Pericardium fibroblast (primary cell): ENCODE results near the gene MLF2. TPM values are rescaled to one million over a fixed set of nuclear protein-coding genes. Genes with fewer than 3 reads are reported as not detected.

Source experiments
- total RNA-seq: library from RNA; depleted of rRNA; stranded (reverse); fragments of >200 nt; gene quantifications from 2 replicates; pipeline ENCODE4 v1.2.3, GENCODE V29; 2015

MLF2 gene
- 178 and 186 TPM in 2 replicates for total RNA-seq

GRCh38 chr12:6752921-6753771, at the start of gene MLF2:
Gene MLF2, minus strand, starts transcription at chr12:6753141. Its CDS starts 807 bp downstream, at chr12:6752334.

GRCh38 chr12:6788972-6789924, 36.3 kb upstream of the MLF2 start, which contains the start of gene CD4:
Gene CD4, plus strand, starts transcription at chr12:6789528. Its CDS starts 10,611 bp downstream, at chr12:6800139.

GRCh38 chr12:6772331-6772695, 19.4 kb upstream of the MLF2 start, which contains the start of gene LAG3:
Gene LAG3, plus strand, starts transcription at chr12:6772520. Its CDS starts 333 bp downstream, at chr12:6772853.

GRCh38 chr12:6765634-6766581, 13.0 kb upstream of the MLF2 start, which contains the start of gene PTMS:
Gene PTMS, plus strand, starts transcription at chr12:6766363. Its CDS starts 343 bp downstream, at chr12:6766706.

GRCh38 chr12:6723607-6724408, 29.1 kb downstream of the MLF2 start, which contains the start of gene COPS7A:
Gene COPS7A, plus strand, starts transcription at chr12:6724046. Its CDS starts 611 bp downstream, at chr12:6724657.

GRCh38 chr12:6700646-6701051, 52.3 kb downstream of the MLF2 start, which contains the start of gene PIANP:
Gene PIANP, minus strand, starts transcription at chr12:6700815. Its CDS starts 2,754 bp downstream, at chr12:6698061.

Other genes starting within 250 kb of the MLF2 start
- gene GAPDH, start 218.6 kb downstream of the MLF2 start, total RNA-seq = 5,873 and 7,738 TPM in 2 replicates
- gene IFFO1, start 197.1 kb downstream of the MLF2 start, total RNA-seq = 24.4 and 24.7 TPM in 2 replicates
- 11.5 and 24.2 TPM in 2 replicates for gene NOP2, start 184.8 kb downstream of the MLF2 start, total RNA-seq
- gene CHD4, start 145.8 kb downstream of the MLF2 start, total RNA-seq = 180 and 220 TPM in 2 replicates
- 3.6 TPM in 1 of 2 replicates, not detected in the other for gene LPAR5, start 117.2 kb downstream of the MLF2 start, total RNA-seq
- gene ACRBP, start 105.7 kb downstream of the MLF2 start, total RNA-seq = 0.43 TPM in 1 of 2 replicates, not detected in the other
- 19.6 and 33.0 TPM in 2 replicates for gene ING4, start 90.0 kb downstream of the MLF2 start, total RNA-seq
- 23.9 and 24.4 TPM in 2 replicates for gene ZNF384, start 63.8 kb downstream of the MLF2 start, total RNA-seq
- gene PIANP, start 52.3 kb downstream of the MLF2 start, total RNA-seq = 0.12 TPM in 1 of 2 replicates, not detected in the other
- 83.1 and 88.8 TPM in 2 replicates for gene COPS7A, start 29.1 kb downstream of the MLF2 start, total RNA-seq
- 212 and 239 TPM in 2 replicates for gene PTMS, start 13.2 kb upstream of the MLF2 start, total RNA-seq
- gene LAG3, start 19.4 kb upstream of the MLF2 start, total RNA-seq = 0.43 TPM in 1 of 2 replicates, not detected in the other
- gene CD4, start 36.4 kb upstream of the MLF2 start, total RNA-seq = 0.35 and 0.60 TPM in 2 replicates
- 3.7 and 5.6 TPM in 2 replicates for gene GPR162, start 68.7 kb upstream of the MLF2 start, total RNA-seq
- 43.3 and 62.4 TPM in 2 replicates for gene P3H3, start 75.3 kb upstream of the MLF2 start, total RNA-seq
- gene GNB3, start 87.8 kb upstream of the MLF2 start, total RNA-seq = 0.35 and 1.1 TPM in 2 replicates
- gene CDCA3, start 98.1 kb upstream of the MLF2 start, total RNA-seq = 1.0 and 2.6 TPM in 2 replicates
- gene USP5, start 99.0 kb upstream of the MLF2 start, total RNA-seq = 39.8 and 51.8 TPM in 2 replicates
- gene TPI1, start 114.4 kb upstream of the MLF2 start, total RNA-seq = 799 and 1,433 TPM in 2 replicates
- 5.5 and 12.3 TPM in 2 replicates for gene SPSB2, start 120.2 kb upstream of the MLF2 start, total RNA-seq
- 6.3 and 14.0 TPM in 2 replicates for gene LRRC23, start 151.7 kb upstream of the MLF2 start, total RNA-seq
- 11.0 and 11.9 TPM in 2 replicates for gene ENO2, start 161.4 kb upstream of the MLF2 start, total RNA-seq
- gene ATN1, start 174.8 kb upstream of the MLF2 start, total RNA-seq = 19.6 and 24.9 TPM in 2 replicates
- gene RNU7-1, start 190.7 kb upstream of the MLF2 start, total RNA-seq = not detected in 2 replicates
- gene C12orf57, start 190.9 kb upstream of the MLF2 start, total RNA-seq = 344 and 451 TPM in 2 replicates
- gene PTPN6, start 198.2 kb upstream of the MLF2 start, total RNA-seq = not detected in 2 replicates
- gene PHB2, start 217.5 kb upstream of the MLF2 start, total RNA-seq = 224 and 365 TPM in 2 replicates
- 28.3 and 32.0 TPM in 2 replicates for gene EMG1, start 217.8 kb upstream of the MLF2 start, total RNA-seq